Measurements from ENCODE around the gene DHDH.
"Not testable (repeated sequence)": the region's sequence is repeated elsewhere in the genome, so short reads cannot be mapped to it uniquely, and the experiment has no call there.

Gene DHDH

DNA sequence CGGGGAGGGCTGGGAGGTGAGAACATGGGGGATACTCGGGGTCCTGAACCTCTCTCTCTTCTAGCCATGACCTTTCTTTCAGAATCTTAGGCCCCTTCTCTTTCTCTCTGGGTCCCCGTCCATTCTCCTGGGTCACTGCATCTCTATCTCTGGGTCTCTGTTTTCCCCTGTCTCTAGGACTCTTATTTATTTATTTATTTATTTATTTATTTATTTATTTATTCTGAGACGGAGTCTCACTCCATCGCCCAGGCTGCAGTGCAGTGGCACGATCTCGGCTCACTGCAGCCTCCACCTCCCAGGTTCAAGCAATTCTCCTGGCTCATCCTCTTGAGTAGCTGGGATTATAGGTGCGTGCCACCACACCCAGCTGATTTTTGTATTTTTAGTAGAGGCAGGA lies 14.2 kb upstream of the DHDH start:
- not testable (repeated sequence) for H3K27me3 ChIP-seq (ENCODE audit: control insufficient read depth, insufficient read depth, low read length); H3K9ac ChIP-seq (ENCODE audit: low read length); H3K4me3 ChIP-seq (ENCODE audit: low read length); H3K9me3 ChIP-seq (ENCODE audit: control insufficient read depth, low read length); H3K4me1 ChIP-seq (ENCODE audit: control insufficient read depth, insufficient read depth, low read length)
- H3K36me3 ChIP-seq (ENCODE audit: control insufficient read depth, insufficient read depth, low read length), result peaks cover 11% of the 10 kb centered on the region

DNA sequence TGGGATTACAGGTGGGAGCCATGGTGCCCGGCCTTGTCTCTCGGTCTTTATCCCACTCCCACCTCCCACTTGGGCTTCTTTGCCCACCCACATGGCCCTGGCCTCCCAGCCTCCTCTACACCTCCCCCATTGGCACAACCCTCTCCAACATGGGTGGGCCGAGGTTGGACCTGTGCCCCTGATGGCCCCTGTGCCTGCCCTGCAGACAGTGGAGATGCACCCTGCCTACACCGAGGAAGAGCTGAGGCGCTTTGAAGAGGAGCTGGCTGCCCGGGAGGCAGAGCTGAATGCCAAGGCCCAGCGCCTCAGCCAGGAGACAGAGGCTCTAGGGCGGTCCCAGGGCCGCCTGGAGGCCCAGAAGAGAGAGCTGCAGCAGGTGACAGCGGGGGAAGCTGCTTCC lies 12.6 kb upstream of the DHDH start:
- Histone ChIP-seq H3K27me3 (ENCODE audit: control insufficient read depth, insufficient read depth, low read length) (no peaks in the 10 kb centered on the region), H3K4me3 (ENCODE audit: low read length) (no peak overlapping the region), H3K4me1 (ENCODE audit: control insufficient read depth, insufficient read depth, low read length) (no peaks in the 10 kb centered on the region), H3K36me3 (ENCODE audit: control insufficient read depth, insufficient read depth, low read length) (peaks cover 11% of the 10 kb centered on the region), H3K9ac (ENCODE audit: low read length) (no peak overlapping the region), H3K9me3 (ENCODE audit: control insufficient read depth, low read length) (no peaks in the 10 kb centered on the region)

DNA sequence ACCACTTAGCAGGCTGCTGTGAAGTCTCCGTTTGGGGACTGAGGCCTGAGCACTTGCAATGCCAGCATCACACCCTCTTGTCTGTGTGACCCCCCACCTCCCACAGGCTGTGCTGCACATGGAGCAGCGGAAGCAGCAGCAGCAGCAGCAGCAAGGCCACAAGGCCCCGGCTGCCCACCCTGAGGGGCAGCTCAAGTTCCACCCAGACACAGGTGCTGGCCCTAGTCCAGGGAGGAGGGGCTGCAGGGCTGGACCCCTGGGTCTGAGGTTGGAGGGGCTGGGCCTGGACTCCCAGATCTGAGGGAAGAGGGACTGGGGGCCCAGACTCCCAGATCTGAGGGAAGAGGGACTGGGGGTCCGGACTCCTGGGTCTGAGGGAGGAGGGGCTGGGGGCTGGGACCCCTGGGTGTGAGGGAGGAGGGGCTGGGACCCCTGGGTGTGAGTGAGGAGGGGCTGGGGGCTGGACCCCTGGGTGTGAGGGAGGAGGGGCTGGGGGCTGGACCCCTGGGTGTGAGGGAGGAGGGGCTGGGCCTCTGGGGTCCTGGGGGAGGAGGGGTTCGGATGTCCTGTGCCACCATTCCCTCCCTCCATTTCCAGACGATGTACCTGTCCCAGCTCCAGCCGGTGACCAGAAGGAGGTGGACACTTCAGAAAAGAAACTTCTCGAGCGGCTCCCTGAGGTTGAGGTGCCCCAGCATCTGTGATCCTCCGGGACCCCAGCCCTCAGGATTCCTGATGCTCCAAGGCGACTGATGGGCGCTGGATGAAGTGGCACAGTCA lies 11.6 kb upstream of the DHDH start:
- Histone ChIP-seq H3K36me3 (ENCODE audit: control insufficient read depth, insufficient read depth, low read length) (peaks cover 11% of the 10 kb centered on the region), H3K27me3 (ENCODE audit: control insufficient read depth, insufficient read depth, low read length) (no peaks in the 10 kb centered on the region), H3K4me1 (ENCODE audit: control insufficient read depth, insufficient read depth, low read length) (peaks cover 3% of the 10 kb centered on the region), H3K9ac (ENCODE audit: low read length) (no peak overlapping the region), H3K4me3 (ENCODE audit: low read length) (no peak overlapping the region), H3K9me3 (ENCODE audit: control insufficient read depth, low read length) (no peaks in the 10 kb centered on the region)

GRCh38 chr19:48922548-48923490 lies 10.7 kb upstream of the DHDH start:
- Histone ChIP-seq H3K4me3 (ENCODE audit: low read length) (no peak overlapping the region), H3K4me1 (ENCODE audit: control insufficient read depth, insufficient read depth, low read length) (peaks cover 5% of the 10 kb centered on the region), H3K27me3 (ENCODE audit: control insufficient read depth, insufficient read depth, low read length) (no peaks in the 10 kb centered on the region), H3K36me3 (ENCODE audit: control insufficient read depth, insufficient read depth, low read length) (peaks cover 11% of the 10 kb centered on the region), H3K9ac (ENCODE audit: low read length) (no peak overlapping the region), H3K9me3 (ENCODE audit: control insufficient read depth, low read length) (no peaks in the 10 kb centered on the region)

GRCh38 chr19:48925240-48925843 lies 8.2 kb upstream of the DHDH start:
- peaks cover 5% of the 10 kb centered on the region for H3K36me3 ChIP-seq (ENCODE audit: control insufficient read depth, insufficient read depth, low read length)
- no peak overlapping the region for H3K4me3 ChIP-seq (ENCODE audit: low read length)
- no peaks in the 10 kb centered on the region for H3K9me3 ChIP-seq (ENCODE audit: control insufficient read depth, low read length)
- no peak overlapping the region for H3K9ac ChIP-seq (ENCODE audit: low read length)
- peaks cover 11% of the 10 kb centered on the region for H3K4me1 ChIP-seq (ENCODE audit: control insufficient read depth, insufficient read depth, low read length)
- H3K27me3 ChIP-seq (ENCODE audit: control insufficient read depth, insufficient read depth, low read length), result no peaks in the 10 kb centered on the region

- not testable (repeated sequence) for H3K27me3 ChIP-seq (ENCODE audit: control insufficient read depth, insufficient read depth, low read length); H3K9me3 ChIP-seq (ENCODE audit: control insufficient read depth, low read length); H3K36me3 ChIP-seq (ENCODE audit: control insufficient read depth, insufficient read depth, low read length); H3K4me3 ChIP-seq (ENCODE audit: low read length); H3K9ac ChIP-seq (ENCODE audit: low read length)
- H3K4me1 ChIP-seq (ENCODE audit: control insufficient read depth, insufficient read depth, low read length), result peaks cover 11% of the 10 kb centered on the region
These were observed 7.6 kb upstream of the DHDH start for GRCh38 chr19:48925890-48926289.

GRCh38 chr19:48926909-48927308 lies 6.6 kb upstream of the DHDH start:
- no peak overlapping the region for H3K4me3 ChIP-seq (ENCODE audit: low read length)
- H3K36me3 ChIP-seq (ENCODE audit: control insufficient read depth, insufficient read depth, low read length), result no peaks in the 10 kb centered on the region
- H3K4me1 ChIP-seq (ENCODE audit: control insufficient read depth, insufficient read depth, low read length), result peaks cover 11% of the 10 kb centered on the region
- no peaks in the 10 kb centered on the region for H3K27me3 ChIP-seq (ENCODE audit: control insufficient read depth, insufficient read depth, low read length)
- no peak overlapping the region for H3K9ac ChIP-seq (ENCODE audit: low read length)
- no peaks in the 10 kb centered on the region for H3K9me3 ChIP-seq (ENCODE audit: control insufficient read depth, low read length)

DNA sequence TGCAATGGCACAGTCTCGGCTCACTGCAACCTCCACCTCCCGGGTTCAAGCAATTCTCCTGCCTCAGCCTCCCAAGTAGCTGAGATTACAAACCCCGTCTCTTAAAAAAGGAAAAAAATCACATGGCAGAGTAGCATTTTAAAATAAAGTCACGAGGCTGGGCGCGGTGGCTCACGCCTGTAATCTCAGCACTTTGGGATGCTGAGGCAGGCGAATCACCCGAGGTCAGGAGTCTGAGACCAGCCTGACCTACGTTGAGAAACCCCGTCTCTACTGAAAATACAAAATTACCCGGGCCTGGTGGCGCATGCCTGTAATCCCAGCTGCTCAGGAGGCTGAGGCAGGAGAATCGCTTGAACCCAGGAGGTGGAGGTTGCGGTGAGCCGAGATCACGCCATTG lies 5.8 kb upstream of the DHDH start:
- H3K36me3 ChIP-seq (ENCODE audit: control insufficient read depth, insufficient read depth, low read length); H3K4me3 ChIP-seq (ENCODE audit: low read length): not testable (repeated sequence)

GRCh38 chr19:48928164-48929025 lies 5.1 kb upstream of the DHDH start:
- Histone ChIP-seq H3K9ac (ENCODE audit: low read length) (no peak overlapping the region), H3K9me3 (ENCODE audit: control insufficient read depth, low read length) (no peaks in the 10 kb centered on the region), H3K4me3 (ENCODE audit: low read length) (no peak overlapping the region), H3K27me3 (ENCODE audit: control insufficient read depth, insufficient read depth, low read length) (no peaks in the 10 kb centered on the region), H3K36me3 (ENCODE audit: control insufficient read depth, insufficient read depth, low read length) (no peaks in the 10 kb centered on the region), H3K4me1 (ENCODE audit: control insufficient read depth, insufficient read depth, low read length) (peaks cover 16% of the 10 kb centered on the region)

More for the DNA sequence above, 5.8 kb upstream of the DHDH start:
- not testable (repeated sequence) for H3K27me3 ChIP-seq (ENCODE audit: control insufficient read depth, insufficient read depth, low read length); H3K9ac ChIP-seq (ENCODE audit: low read length); H3K9me3 ChIP-seq (ENCODE audit: control insufficient read depth, low read length)
- H3K4me1 ChIP-seq (ENCODE audit: control insufficient read depth, insufficient read depth, low read length), result peaks cover 11% of the 10 kb centered on the region

- Histone ChIP-seq H3K27me3 (ENCODE audit: control insufficient read depth, insufficient read depth, low read length) (no peaks in the 10 kb centered on the region), H3K4me1 (ENCODE audit: control insufficient read depth, insufficient read depth, low read length) (peaks cover 5% of the 10 kb centered on the region), H3K36me3 (ENCODE audit: control insufficient read depth, insufficient read depth, low read length) (no peaks in the 10 kb centered on the region), H3K9me3 (ENCODE audit: control insufficient read depth, low read length) (no peaks in the 10 kb centered on the region), H3K4me3 (ENCODE audit: low read length) (no peak overlapping the region), H3K9ac (ENCODE audit: low read length) (no peak overlapping the region)
These were observed 1.3 kb downstream of the DHDH start for GRCh38 chr19:48934837-48935236.

- no peak overlapping the region for H3K4me3 ChIP-seq (ENCODE audit: low read length)
These were observed 2.4 kb downstream of the DHDH start for GRCh38 chr19:48935864-48936263.

More at GRCh38 chr19:48935864-48936263, 2.4 kb downstream of the DHDH start:
- Histone ChIP-seq H3K4me1 (ENCODE audit: control insufficient read depth, insufficient read depth, low read length) (peaks cover 5% of the 10 kb centered on the region), H3K27me3 (ENCODE audit: control insufficient read depth, insufficient read depth, low read length) (no peaks in the 10 kb centered on the region), H3K9ac (ENCODE audit: low read length) (no peak overlapping the region), H3K9me3 (ENCODE audit: control insufficient read depth, low read length) (no peaks in the 10 kb centered on the region), H3K36me3 (ENCODE audit: control insufficient read depth, insufficient read depth, low read length) (no peaks in the 10 kb centered on the region)
